ENCODE measurements around the gene DDIT4.
A peak's percentile ranks its signal among the peaks of the same experiment; 100 is the strongest.
"Not testable (repeated sequence)": the region's sequence is repeated elsewhere in the genome, so short reads cannot be mapped to it uniquely, and the experiment has no call there.

DDIT4 gene

GRCh38 chr10:72273410-72274212 is at the start of gene DDIT4:
TSS of gene DDIT4 (plus strand) at chr10:72273924. CDS start at chr10:72274217, 293 bp downstream.
- peak; percentile 91 for DNase-seq (ENCODE audit: low read depth)

GRCh38 chr10:72224191-72224590 is 49.5 kb upstream of the DDIT4 start:
- not testable (repeated sequence) for DNase-seq (ENCODE audit: low read depth)

DNA sequence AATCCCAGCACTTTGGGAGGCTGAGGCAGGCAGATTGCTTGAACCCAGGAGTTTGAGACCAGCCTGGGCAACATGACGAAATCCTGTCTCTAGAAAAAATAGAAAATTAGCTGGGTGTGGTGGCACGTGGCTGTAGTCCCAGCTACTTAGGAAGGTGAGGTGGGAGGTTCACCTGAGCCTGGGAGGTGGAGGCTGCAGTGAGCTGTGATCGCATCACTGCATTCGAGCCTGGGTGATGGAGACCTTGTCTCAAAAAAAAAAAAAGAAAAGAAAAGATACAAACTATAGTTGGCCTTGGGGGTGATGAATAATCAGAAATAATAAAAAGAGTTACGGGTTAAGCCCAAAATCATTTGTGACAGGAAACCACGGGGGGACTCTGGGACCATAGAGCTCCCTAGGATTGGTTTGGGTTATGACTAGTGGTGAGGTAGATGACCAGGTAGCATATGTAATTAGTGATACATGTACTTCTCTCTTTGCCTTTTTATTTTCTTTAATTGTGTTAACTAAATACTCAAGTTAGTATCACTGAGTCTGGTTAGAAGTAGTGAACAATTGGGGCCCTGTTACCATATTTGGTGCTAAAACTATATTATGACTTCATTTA is 47.2 kb upstream of the DDIT4 start:
- DNase-seq (ENCODE audit: low read depth) = no peak

- no peak for DNase-seq (ENCODE audit: low read depth)
These were observed 45.9 kb upstream of the DDIT4 start for GRCh38 chr10:72227826-72228225.

DNA sequence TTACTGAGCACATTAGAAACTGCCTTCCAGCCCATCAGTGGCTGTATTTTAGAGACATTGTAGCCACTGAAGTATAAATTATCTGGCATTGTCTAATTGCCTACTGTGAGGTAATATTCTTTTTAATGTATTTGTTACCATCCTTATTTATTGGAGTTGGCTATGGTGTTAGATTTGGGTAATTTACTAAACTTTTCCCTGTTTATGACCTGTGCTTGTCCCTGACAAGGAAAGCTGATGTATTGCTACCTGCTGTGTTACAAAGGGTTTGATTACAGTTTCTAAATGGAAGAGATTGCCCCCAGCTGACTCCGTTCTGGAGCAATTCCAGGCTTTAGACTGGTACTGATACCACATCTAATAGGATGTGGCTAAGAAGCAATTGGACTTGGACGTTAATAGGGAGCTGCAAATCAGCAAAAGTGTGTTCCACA is 45.4 kb upstream of the DDIT4 start:
- DNase-seq (ENCODE audit: low read depth) = no peak

- no peak for DNase-seq (ENCODE audit: low read depth)
These were observed 44.2 kb upstream of the DDIT4 start for GRCh38 chr10:72229261-72230251.

GRCh38 chr10:72233621-72234020 is 40.1 kb upstream of the DDIT4 start:
- DNase-seq (ENCODE audit: low read depth) = no peak

DNA sequence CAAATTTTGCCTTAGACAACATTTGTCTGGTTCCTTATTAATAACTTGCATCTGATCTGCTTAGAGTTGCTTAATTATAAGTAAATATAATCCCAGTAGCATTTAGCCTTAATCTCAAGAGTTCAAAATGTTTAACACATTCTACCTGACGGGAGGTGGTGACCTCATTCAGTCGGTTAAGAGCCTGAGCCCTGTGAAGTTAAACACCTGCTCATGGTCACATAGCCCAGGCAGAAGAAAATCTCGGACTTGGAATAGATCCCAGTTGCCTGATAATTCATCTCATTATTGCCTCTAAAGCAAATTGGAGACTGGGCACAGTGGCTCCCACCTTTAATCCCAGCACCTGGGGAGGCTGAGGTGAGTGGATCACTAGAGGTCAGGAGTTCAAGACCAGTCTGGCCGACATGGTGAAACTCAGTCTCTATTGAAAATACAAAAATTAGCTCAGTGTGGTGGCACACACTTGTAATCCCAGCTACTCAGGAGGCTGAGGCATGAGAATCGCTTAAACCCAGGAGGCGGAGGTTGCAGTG is 39.1 kb upstream of the DDIT4 start:
- no peak for DNase-seq (ENCODE audit: low read depth)

GRCh38 chr10:72235544-72236279 is 38.0 kb upstream of the DDIT4 start:
- no peak for DNase-seq (ENCODE audit: low read depth)

DNA sequence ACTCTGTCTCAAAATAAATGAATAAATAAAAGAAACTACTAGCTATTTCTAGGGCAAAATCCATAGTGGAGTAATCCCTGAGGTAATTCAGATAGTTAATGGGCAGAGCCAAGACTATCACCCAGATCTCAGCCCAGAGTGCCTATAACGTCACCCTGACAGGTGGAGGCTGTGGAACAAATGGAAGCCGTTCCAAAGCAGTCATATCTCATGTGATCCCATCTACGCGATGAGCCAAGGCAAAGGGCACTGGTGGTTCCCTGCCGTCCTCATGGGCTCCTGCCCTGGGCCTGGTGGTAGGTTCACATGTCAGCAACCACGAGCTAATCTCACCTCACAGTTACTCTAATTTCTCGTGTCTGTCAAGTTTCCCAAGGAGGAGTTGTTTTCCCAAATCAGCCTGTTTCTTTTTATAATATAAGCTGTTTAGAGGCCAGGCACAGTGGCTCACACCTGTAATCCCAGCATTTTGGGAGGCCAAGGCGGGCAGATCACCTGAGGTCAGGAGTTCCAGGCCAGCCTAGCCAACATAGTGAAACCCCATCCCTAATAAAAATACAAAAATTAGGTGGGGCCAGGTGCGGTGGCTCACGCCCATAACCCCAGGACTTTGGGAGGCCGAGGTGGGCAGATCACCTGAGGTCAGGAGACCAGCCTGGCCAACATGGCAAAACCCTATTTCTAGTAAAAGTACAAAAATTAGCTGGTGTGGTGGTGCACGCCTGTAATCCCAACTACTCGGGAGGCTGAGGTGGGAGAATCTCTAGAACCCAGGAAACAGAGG is 35.1 kb upstream of the DDIT4 start:
- DNase-seq (ENCODE audit: low read depth) = no peak

- no peak for DNase-seq (ENCODE audit: low read depth)
These were observed 34.3 kb upstream of the DDIT4 start for GRCh38 chr10:72239409-72239808.

GRCh38 chr10:72240371-72240770 is 33.4 kb upstream of the DDIT4 start:
- DNase-seq (ENCODE audit: low read depth) = no peak

DNA sequence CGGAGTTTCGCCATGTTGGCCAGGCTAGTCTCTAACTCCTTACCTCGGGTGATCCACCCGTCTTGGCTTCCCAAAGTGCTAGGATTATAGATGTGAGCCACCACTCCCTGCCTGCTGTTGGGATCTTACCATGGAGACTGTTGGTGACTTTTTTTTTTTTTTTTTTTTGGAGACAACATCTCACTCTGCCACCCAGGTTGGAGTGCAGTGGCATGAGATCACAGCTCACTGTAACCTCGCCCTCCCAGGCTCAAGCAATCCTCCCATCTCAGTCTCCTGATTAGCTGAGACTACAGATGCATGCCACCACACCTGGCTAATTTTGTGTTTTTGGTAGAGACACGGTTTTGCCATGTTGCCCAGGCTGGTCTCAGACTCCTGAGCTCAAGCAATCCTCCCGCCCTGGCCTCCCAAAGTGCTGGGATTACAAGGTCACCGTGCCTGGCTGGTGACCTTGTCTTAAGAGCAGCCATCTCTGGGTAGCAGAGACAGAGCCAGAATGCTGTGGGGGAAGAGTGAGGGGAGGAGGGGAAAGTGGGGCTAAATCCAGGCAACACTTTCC is 32.0 kb upstream of the DDIT4 start:
- DNase-seq (ENCODE audit: low read depth) = no peak

GRCh38 chr10:72242675-72243074 is 31.0 kb upstream of the DDIT4 start:
- no peak for DNase-seq (ENCODE audit: low read depth)

DNA sequence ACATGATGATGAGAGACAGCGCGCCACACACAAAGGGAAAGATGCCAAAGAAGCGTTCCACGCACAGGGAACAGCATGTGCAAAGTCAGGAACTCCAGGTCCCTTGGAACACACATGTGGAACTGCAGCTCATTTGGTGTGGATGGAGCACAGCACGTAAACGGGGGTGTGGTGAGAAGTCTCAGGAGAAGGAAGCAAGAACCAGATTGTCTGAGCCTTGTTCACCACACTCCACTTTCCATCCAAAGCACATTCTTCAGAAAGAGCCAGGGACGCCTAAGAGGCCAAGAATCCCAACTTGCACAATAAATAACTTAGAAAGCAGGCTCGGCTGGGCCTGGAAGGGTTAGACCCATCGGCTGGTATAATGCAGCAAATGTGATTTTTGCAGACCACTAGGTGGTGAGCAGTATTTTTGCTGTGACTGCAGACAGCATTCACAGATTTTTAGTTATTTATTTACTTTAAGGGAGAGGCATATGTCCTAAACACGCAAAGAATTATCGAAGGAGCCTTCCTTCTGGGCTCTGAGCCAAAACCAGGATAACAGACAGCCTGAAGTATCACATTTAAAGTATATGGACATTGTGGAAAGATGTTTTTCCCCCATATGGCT is 29.8 kb upstream of the DDIT4 start:
- DNase-seq (ENCODE audit: low read depth) = no peak

GRCh38 chr10:72244573-72245038 is 29.1 kb upstream of the DDIT4 start:
- DNase-seq (ENCODE audit: low read depth) = no peak

GRCh38 chr10:72245949-72246525 is 27.7 kb upstream of the DDIT4 start:
- DNase-seq (ENCODE audit: low read depth) = no peak

DNA sequence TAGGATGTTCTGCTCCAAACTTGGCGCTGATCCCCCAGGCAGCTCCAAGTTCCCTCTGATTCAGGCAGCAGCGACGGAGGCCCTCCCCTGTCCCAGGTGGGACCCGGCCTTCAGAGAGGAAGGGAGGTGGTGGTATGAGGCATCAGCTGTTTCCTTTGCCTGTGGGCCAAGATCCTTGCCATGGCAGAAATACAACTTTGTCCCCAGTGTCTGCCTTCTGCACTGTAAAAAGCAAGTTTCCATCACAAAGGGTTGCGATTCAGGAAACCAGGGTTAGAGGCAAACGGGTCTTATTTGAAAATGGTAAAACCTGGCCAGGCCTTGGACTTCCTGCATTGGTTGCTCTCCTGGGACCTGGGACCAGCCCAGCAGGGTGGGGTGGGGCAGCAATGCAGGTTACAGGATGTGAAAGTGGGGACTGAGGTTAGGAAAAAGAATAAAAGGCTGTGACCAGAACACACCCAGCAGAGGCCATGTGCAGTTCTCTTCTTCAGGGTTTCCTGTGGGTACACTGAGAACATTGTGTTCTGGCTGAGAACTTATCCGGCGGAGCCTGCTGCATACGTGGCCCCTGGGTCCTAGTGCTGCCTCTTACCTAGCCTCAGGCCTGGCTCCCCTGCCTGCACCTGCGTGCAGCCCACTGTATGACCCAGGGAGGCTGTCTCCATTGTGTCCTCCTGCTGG is 25.1 kb upstream of the DDIT4 start:
- no peak for DNase-seq (ENCODE audit: low read depth)

Data from stimulated activated CD8-positive, alpha-beta memory T cell treated with anti-CD3 and anti-CD28 coated beads, Interleukin-15, amount 100 ng/mL, for 1 hour (primary cell).